Calu3 (cell line): Measurements from ENCODE around the gene EHMT1. TPM values are rescaled to one million over a fixed set of nuclear protein-coding genes. Genes with fewer than 3 reads are reported as not detected.

Source experiments
- BruUV-seq: library from RNA; stranded (reverse); fragments of 400-500 nt; replicated peaks from 2 replicates; lab custom pipeline; 2021; lab: Mats Ljungman, UMichigan
- CTCF ChIA-PET: fragments of 300-600 bp; sonication (Branson Sonifier 250); formaldehyde crosslinking; loops from one replicate; lab custom pipeline; 2022; ENCODE audit warnings: antibody characterized with exemption; lab: Charles Lee
- DNase-seq: peaks from one replicate; pipeline ENCODE4 v3.0.0; 2022
- H3K27ac Mint-ChIP-seq: one replicate; pipeline ENCODE4 v1.8.0; 2022; ENCODE audit warnings: mixed read lengths; ENCODE audit not compliant: unreplicated experiment
- H3K27me3 Mint-ChIP-seq: one replicate; pipeline ENCODE4 v1.8.0; 2022; ENCODE audit warnings: mixed read lengths; ENCODE audit not compliant: unreplicated experiment
- H3K36me3 Mint-ChIP-seq: one replicate; pipeline ENCODE4 v1.8.0; 2022; ENCODE audit warnings: mild to moderate bottlenecking, moderate library complexity, mixed read lengths; ENCODE audit not compliant: insufficient read depth, unreplicated experiment
- H3K4me1 Mint-ChIP-seq: one replicate; pipeline ENCODE4 v1.8.0; 2022; ENCODE audit warnings: mild to moderate bottlenecking, low read depth, mixed read lengths; ENCODE audit not compliant: unreplicated experiment
- H3K4me3 Mint-ChIP-seq: one replicate; pipeline ENCODE4 v1.8.0; 2022; ENCODE audit warnings: mild to moderate bottlenecking, low read depth, moderate library complexity, mixed read lengths; ENCODE audit not compliant: unreplicated experiment
- H3K9me3 Mint-ChIP-seq: one replicate; pipeline ENCODE4 v1.8.0; 2022; ENCODE audit warnings: low read depth, mixed read lengths; ENCODE audit not compliant: unreplicated experiment
- CTCF ChIP-seq: fragments of 200-600 bp; IDR thresholded peaks from one replicate; pipeline ENCODE4 v1.8.0; 2022; ENCODE audit warnings: antibody characterized with exemption; ENCODE audit not compliant: unreplicated experiment
- intact Hi-C: fragments of 100-400 bp; cut with micrococcal nuclease; formaldehyde crosslinking; loops from one replicate; pipeline ENCODE4 v1.10.0; 2022; ENCODE audit not compliant: unreplicated experiment
- total RNA-seq: library from RNA; stranded (reverse); gene quantifications from 2 replicates; pipeline ENCODE4 v1.2.3, GENCODE V29; 2022

Gene EHMT1
- total RNA-seq, 1 experiment from 2014 or later, result 56.0 TPM

DNA sequence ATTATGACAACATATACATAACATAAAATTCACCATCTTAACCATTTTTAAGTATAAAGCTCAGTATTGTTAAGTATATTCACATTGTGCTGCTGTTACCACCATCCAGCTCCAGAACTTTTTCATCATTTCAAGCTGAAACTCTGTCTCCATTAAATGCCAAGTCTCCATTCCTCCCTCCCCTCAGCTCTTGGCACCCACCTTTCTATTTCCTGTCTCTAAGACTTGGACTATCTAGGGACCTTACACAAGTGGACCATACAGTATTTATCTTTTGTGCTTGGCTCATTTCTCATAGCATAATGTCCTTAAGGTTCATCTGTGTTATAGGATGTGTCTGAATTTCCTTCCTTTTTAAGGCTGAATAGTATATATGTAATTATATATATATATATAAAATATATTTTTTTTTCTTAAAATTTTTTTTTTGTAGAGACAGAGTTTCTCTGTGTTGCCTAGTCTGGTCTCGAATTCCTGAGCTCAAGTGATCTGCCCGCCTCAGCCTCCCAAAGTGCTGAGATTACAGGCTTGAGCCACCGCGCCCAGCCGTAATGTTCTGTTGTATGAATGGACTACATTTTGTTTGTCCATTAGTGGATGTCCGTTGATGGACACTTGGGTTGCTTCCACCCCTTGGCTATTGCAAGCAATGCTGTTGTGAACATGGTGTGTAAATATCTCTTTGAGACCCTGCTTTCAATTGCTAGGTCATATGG lies 72.3 kb downstream of the EHMT1 start:
- CTCF ChIA-PET, result interaction anchor here (0.5 kb wide), 1 partner anchor 106 kb away, joined by 4 read pairs; no protein-coding TSS in a partner anchor

DNA sequence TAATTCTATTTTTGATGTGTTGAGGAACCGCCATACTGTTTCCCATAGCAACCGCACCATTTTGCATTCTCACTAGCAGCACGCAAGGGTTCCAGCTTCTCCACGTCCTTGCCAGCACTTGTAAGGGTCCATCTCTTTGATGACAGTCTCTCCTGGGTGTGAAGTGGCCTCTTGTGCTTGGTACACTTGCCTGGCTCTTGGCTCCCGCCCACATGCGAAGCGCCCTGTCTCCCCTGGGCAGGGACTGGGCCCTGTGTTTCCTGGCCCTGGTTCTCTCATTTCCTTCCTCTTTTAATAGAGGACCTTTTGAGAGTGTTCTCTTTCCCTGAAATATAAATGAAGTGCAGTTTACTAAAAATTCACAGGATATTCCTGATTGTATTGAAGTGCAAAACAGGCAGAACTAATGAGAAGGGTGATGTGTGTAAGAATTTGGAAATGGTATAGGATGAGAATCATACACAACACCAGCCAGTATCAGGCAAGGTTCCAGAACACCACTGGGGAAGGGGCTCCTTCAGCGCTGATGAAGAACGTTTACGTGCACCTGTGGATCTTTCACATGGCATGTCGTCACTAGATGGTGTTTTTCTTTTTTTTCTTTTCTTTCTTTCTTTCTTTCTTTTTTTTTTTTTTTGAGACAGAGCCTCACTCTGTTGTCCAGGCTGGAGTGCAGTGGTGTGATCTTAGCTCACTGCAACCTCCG lies 73.0 kb downstream of the EHMT1 start:
- DNase-seq, result no peak
- CTCF ChIA-PET, result no interaction called here
- H3K27me3 Mint-ChIP-seq, result no peaks in the 10 kb centered on the region
- peaks cover 16% of the 10 kb centered on the region for H3K36me3 Mint-ChIP-seq
- H3K4me3 Mint-ChIP-seq, result no peak overlapping the region
- H3K27ac Mint-ChIP-seq, result no peak overlapping the region
- intact Hi-C loops, result no loop called here
- H3K4me1 Mint-ChIP-seq, result peaks cover 20% of the 10 kb centered on the region
- no peak for TF ChIP-seq CTCF
- no peaks in the 10 kb centered on the region for H3K9me3 Mint-ChIP-seq
- BruUV-seq, result no TSS peak

More for the DNA sequence above, 72.3 kb downstream of the EHMT1 start:
- no peak overlapping the region for H3K27ac Mint-ChIP-seq
- no TSS peak for BruUV-seq
- no peaks in the 10 kb centered on the region for H3K9me3 Mint-ChIP-seq
- H3K36me3 Mint-ChIP-seq, result peaks cover 16% of the 10 kb centered on the region
- no peak for TF ChIP-seq CTCF
- DNase-seq, result no peak
- no peak overlapping the region for H3K4me3 Mint-ChIP-seq
- no peaks in the 10 kb centered on the region for H3K27me3 Mint-ChIP-seq
- peaks cover 20% of the 10 kb centered on the region for H3K4me1 Mint-ChIP-seq
- intact Hi-C loops, result no loop called here

DNA sequence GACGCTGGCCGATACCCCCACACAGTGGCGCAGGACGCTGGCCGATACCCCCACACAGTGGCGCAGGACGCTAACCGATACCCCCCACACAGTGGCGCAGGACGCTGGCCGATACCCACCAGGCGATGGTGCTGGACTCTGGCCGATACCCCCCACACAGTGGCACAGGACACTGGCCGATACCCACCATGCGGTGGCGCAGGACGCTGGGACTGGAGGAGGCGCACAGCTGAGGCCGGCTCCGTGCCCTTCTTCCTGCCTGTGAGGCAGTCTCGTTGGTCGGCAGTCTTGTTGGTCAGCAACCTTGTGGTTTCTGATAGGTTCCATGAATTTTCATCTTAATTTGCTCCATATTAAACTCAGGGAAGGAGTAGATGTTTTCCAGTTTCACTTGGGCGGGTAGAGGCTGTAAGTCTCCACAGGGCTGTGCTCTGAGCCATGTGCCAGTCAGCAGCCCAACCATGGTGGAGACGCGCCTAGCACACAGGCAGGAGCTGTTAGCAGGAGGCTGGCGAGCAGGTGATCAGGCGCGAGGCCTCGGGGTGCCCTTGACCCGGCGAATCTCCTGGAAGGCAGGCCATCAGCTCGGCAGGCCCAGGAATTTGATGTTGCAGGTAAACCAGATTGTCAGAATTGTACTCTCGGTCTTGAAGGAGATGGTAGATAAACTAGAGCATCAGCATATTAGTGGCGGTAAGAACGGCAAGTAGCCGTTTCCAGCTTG lies 75.6 kb downstream of the EHMT1 start:
- no peak for DNase-seq
- CTCF ChIA-PET, result interaction anchor here (1.1 kb wide), 1 partner anchor 22 kb away, joined by 5 read pairs; no protein-coding TSS in a partner anchor
- Mint-ChIP-seq H3K4me3 (no peak overlapping the region), H3K9me3 (no peaks in the 10 kb centered on the region), H3K4me1 (peaks cover 12% of the 10 kb centered on the region), H3K36me3 (peaks cover 15% of the 10 kb centered on the region), H3K27me3 (no peaks in the 10 kb centered on the region), H3K27ac (no peak overlapping the region)
- TF ChIP-seq CTCF, result no peak
- BruUV-seq, result no TSS peak
- intact Hi-C loops, result no loop called here

DNA sequence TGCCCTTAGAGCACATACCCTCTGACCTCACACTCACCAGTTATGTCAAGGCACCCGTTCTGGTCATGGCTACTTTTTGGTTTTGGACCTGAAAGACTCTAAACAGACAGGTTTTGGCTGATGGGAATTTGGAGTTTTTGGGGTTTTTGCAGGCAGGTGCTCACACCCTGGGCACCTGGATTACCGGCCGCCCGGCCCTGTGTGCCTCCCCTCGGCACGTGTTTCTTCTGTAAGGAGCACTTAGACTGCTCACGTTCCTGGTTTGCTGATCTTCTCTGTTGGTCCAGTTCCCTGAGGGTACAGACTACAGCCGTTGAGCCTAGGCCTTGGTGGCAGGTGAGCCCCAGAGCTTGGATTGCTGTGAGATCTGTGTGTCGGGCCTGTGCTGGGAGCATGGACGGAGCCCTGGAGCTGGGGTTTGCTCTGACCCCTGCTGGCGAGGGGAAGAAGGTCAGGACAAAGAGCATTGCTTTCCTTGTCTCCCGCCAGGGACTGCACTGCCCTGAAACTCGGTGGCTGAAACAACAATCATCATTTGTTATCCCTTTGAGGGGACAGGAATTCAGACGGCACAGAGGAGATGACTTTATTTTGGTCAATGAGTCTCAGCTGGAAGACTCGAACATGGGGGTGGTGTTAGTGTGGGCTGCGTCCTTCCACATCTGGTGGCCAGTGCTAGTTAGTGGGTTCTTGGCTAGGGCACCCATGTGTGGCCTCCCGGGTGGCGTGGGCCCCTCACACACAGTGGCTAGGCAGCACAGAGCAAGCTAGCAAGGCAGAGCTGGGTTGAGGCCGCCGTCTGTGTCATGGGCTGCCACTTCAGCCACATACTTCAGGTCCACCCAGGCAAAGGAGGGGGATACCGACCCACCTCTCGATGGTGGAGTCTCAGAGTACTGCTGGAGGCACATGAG lies 76.4 kb downstream of the EHMT1 start:
- no peaks in the 10 kb centered on the region for H3K27me3 Mint-ChIP-seq
- H3K36me3 Mint-ChIP-seq, result peaks cover 10% of the 10 kb centered on the region
- DNase-seq, result peak; percentile 17
- no TSS peak for BruUV-seq
- no peak overlapping the region for H3K27ac Mint-ChIP-seq
- TF ChIP-seq CTCF, result peak; percentile 43
- H3K4me3 Mint-ChIP-seq, result no peak overlapping the region
- intact Hi-C loops, result no loop called here
- H3K9me3 Mint-ChIP-seq, result no peaks in the 10 kb centered on the region
- peaks cover 6% of the 10 kb centered on the region for H3K4me1 Mint-ChIP-seq
- CTCF ChIA-PET, result interaction anchor here (1.1 kb wide), 1 partner anchor 22 kb away, joined by 5 read pairs; no protein-coding TSS in a partner anchor
